Vagina (tissue), 2 donors: ENCODE results near the gene NR1I2. TPM values are rescaled to one million over a fixed set of nuclear protein-coding genes. Genes with fewer than 3 reads are reported as not detected.

Experiments
- DNase-seq, 2 donors: peaks; one replicate each; pipeline ENCODE4 v3.0.0-alpha.2; 2017; ENCODE audit errors: extremely low spot score in 2 of 2
- H3K27ac ChIP-seq: fragments of 200-600 bp; sonication (generic); one replicate; pipeline ENCODE4 v1.5.1; 2019
- H3K27me3 ChIP-seq: fragments of 200-600 bp; sonication (generic); one replicate; pipeline ENCODE4 v1.5.1; 2019
- H3K36me3 ChIP-seq, 2 donors: fragments of 200-600 bp; sonication (generic); one replicate each; pipeline ENCODE4 v1.5.1; 2017 to 2019
- H3K4me1 ChIP-seq: fragments of 200-600 bp; sonication (generic); one replicate; pipeline ENCODE4 v1.5.1; 2019
- H3K4me3 ChIP-seq, 2 donors: fragments of 200-600 bp; sonication (generic); 1 replicate in 1 of 2; 2 replicates in 1 of 2; pipeline ENCODE4 v1.5.1; 2016 to 2019
- H3K9me3 ChIP-seq: fragments of 200-600 bp; sonication (generic); one replicate; pipeline ENCODE4 v1.5.1; 2019
- POLR2A ChIP-seq, 2 donors: fragments of 450-650 bp; IDR thresholded peaks; one replicate each; pipeline ENCODE4 v1.6.1; 2017; ENCODE audit warnings: antibody characterized with exemption in 2 of 2, mild to moderate bottlenecking in 2 of 2, moderate library complexity in 2 of 2
- POLR2AphosphoS5 ChIP-seq, 2 donors: sonication (generic); formaldehyde crosslinking; IDR thresholded peaks; one replicate each; pipeline ENCODE4 v1.9.0; 2017; ENCODE audit warnings: antibody characterized with exemption in 2 of 2, mild to moderate bottlenecking in 2 of 2, low read depth in 1 of 2; ENCODE audit not compliant: insufficient read depth in 1 of 2
- intact Hi-C: fragments of 100-400 bp; cut with DNase I; formaldehyde crosslinking; loops from one replicate; pipeline ENCODE4 v1.15.1; 2023
- total RNA-seq: library from RNA; depleted of rRNA; stranded (reverse); fragments of >200 nt; gene quantifications from one replicate; pipeline ENCODE4 v1.2.3, GENCODE V29; 2016
- TF ChIP-seq, protein P1 (sequence below), 3 experiments: fragments of 450-650 bp in 2 of 3; fragments of 200-600 bp in 1 of 3; sonication (generic) in 1 of 3; IDR thresholded peaks; one replicate each; pipeline ENCODE4 v1.5.1; 2017 to 2019; ENCODE audit warnings: antibody characterized with exemption in 3 of 3, mild to moderate bottlenecking in 2 of 3, moderate library complexity in 2 of 3

The NR1I2 gene
- total RNA-seq, 1 donor from 2014 or later = not detected

DNA sequence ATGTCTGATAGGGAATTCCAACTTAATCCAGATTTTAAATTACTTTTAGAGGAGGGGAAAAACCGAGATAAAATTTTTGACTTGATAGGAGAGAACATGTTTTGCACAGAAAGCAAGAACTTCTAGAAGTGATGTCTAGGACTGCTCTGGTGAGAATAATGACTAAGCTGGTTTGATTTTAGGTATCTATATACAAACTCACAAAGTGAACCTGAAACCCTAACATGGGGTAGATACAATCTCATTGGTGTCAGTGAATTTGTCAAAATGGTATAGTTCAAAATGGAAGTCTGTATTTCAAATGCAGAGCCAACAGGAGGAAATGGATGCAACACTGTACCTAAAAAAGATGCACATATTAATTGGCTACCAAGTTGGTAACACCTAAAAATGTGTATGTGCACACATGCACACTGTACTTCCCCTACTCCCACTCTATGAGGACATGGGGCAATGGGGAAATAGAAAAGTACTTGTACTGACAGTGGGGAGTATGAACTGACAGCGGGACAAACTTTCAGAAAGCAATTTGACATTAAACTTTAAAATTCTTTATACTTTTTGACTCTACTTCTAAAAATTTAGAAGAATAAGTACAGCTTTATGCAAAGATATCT is 53.0 kb downstream of the NR1I2 start:
- Histone ChIP-seq H3K9me3 (no peaks in the 10 kb centered on the region), H3K27ac (no peak overlapping the region), H3K4me3 (no peak overlapping the region), H3K36me3 (no peaks in the 10 kb centered on the region), H3K27me3 (no peaks in the 10 kb centered on the region), H3K4me1 (no peaks in the 10 kb centered on the region)
- intact Hi-C loops = no loop called here
- TF ChIP-seq POLR2AphosphoS5 (IDR thresholded peaks at IDR 0.05; ENCODE audit: insufficient read depth in 1 of 2, low read depth in 1 of 2) = no peak
- no peak for TF ChIP-seq POLR2A (IDR thresholded peaks at IDR 0.05)
- TF ChIP-seq, protein P1, sequence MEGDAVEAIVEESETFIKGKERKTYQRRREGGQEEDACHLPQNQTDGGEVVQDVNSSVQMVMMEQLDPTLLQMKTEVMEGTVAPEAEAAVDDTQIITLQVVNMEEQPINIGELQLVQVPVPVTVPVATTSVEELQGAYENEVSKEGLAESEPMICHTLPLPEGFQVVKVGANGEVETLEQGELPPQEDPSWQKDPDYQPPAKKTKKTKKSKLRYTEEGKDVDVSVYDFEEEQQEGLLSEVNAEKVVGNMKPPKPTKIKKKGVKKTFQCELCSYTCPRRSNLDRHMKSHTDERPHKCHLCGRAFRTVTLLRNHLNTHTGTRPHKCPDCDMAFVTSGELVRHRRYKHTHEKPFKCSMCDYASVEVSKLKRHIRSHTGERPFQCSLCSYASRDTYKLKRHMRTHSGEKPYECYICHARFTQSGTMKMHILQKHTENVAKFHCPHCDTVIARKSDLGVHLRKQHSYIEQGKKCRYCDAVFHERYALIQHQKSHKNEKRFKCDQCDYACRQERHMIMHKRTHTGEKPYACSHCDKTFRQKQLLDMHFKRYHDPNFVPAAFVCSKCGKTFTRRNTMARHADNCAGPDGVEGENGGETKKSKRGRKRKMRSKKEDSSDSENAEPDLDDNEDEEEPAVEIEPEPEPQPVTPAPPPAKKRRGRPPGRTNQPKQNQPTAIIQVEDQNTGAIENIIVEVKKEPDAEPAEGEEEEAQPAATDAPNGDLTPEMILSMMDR (IDR thresholded peaks at IDR 0.05) = no peak
- DNase-seq = no peak

DNA sequence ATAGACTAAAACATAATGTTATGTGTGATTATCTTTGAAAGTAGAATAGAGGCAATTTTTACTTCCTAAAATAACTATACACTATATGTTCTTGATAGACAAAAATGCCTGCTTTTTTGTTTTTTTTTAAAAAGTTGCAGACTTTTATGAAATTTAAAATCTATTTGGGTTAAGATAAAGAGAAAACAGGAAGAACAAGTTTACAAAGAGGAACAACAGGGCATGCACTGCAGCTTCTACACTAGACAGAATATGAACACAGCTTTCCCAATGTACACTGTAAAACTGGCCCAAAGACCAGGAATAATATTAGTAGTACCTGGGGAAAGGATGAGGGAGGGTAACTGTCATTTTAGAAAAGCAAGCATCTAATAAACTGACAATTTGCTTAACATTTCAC is 53.7 kb downstream of the NR1I2 start:
- Histone ChIP-seq H3K27me3 (no peaks in the 10 kb centered on the region), H3K27ac (no peak overlapping the region), H3K9me3 (no peaks in the 10 kb centered on the region), H3K4me3 (no peak overlapping the region), H3K36me3 (no peaks in the 10 kb centered on the region), H3K4me1 (no peaks in the 10 kb centered on the region)
- no peak for TF ChIP-seq POLR2A (IDR thresholded peaks at IDR 0.05)
- TF ChIP-seq, protein P1 (IDR thresholded peaks at IDR 0.05) = no peak
- no peak for DNase-seq
- intact Hi-C loops = no loop called here

DNA sequence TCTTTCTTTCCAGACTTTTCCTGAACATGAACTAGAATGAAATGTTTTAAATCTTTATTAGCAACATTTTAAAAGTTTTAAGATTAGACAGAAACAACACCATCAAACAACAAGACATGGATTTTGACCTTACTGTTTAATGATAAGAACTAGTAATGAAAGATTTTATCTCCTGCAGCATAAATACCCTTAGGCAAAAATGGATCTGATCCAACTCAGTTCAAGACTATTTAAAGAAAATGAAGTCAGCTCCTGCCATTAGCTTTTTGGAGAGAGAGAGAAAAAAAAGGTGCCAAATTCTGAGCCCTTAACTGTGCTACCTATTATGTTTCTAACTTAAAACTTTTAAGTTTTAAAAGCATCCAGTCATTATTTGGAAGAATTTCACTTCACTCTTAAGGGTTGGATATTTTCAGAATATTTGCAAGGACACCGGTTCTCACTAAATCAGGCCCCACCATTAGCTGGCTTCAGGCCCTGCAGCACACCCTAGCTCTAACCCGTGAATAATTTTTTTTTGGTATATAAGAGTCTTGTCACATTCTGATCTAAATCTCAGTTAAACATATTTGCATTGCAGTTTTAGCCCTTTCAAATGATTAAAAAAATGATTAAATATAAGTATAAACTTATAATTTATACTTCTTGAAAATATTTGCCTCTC is 60.0 kb downstream of the NR1I2 start:
- H3K27ac ChIP-seq = no peak overlapping the region
- intact Hi-C loops = no loop called here
- peaks cover 11% of the 10 kb centered on the region for H3K4me1 ChIP-seq
- H3K36me3 ChIP-seq = no peaks in the 10 kb centered on the region
- no peaks in the 10 kb centered on the region for H3K27me3 ChIP-seq
- no peak for DNase-seq
- TF ChIP-seq, protein P1 (IDR thresholded peaks at IDR 0.05) = no peak
- TF ChIP-seq POLR2AphosphoS5 (IDR thresholded peaks at IDR 0.05; ENCODE audit: insufficient read depth in 1 of 2, low read depth in 1 of 2) (no peak), POLR2A (IDR thresholded peaks at IDR 0.05) (no peak)
- H3K4me3 ChIP-seq = no peak overlapping the region
- H3K9me3 ChIP-seq = no peaks in the 10 kb centered on the region

DNA sequence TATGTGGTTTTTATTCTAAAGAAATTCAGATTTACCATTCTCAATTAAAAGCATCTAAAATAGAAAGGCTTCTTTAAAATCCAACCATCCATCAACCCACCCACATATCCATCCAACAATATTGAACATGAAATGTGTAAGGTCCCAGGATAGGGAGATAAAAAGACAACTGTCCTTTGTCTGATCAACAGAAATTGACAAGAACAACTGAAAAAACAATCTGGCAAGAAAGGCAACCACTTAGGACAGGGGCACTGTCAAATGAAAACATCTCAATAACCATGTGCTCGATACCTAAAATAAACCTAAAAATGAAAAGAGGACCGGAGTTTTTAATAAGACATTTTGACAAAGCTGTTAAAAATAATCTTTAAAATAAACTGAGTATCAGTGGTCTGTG is 67.2 kb downstream of the NR1I2 start:
- no peaks in the 10 kb centered on the region for H3K27me3 ChIP-seq
- DNase-seq = no peak
- H3K4me3 ChIP-seq = no peak overlapping the region
- intact Hi-C loops = no loop called here
- no peaks in the 10 kb centered on the region for H3K9me3 ChIP-seq
- no peaks in the 10 kb centered on the region for H3K4me1 ChIP-seq
- no peak overlapping the region for H3K27ac ChIP-seq
- H3K36me3 ChIP-seq = no peaks in the 10 kb centered on the region
- TF ChIP-seq POLR2A (IDR thresholded peaks at IDR 0.05) = no peak
- TF ChIP-seq, protein P1 (IDR thresholded peaks at IDR 0.05) = no peak
- TF ChIP-seq POLR2AphosphoS5 (IDR thresholded peaks at IDR 0.05; ENCODE audit: insufficient read depth in 1 of 2, low read depth in 1 of 2) = no peak

DNA sequence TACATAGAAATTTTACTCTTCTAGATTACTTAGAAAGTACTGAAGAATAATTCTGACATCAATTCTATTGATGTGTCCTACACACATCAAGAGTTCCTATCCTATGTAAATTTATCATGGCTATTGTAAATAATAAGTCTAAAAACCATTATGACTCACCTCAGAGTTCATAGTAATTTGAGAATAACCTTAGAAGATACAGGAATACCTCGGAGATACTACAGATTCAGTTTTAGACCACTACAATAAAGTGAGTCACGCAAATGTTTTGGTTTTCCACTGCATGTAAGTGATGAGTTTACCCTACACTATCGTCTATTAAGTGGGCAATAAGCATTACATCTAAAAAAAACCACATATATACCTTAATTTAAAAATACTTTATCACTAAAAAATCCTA is 74.8 kb downstream of the NR1I2 start:
- Histone ChIP-seq H3K9me3 (no peaks in the 10 kb centered on the region), H3K27ac (no peak overlapping the region), H3K4me1 (no peaks in the 10 kb centered on the region), H3K36me3 (peaks cover 0 to 9% of the 10 kb centered on the region in 2 donors), H3K27me3 (no peaks in the 10 kb centered on the region), H3K4me3 (no peak overlapping the region)
- TF ChIP-seq, protein P1 (IDR thresholded peaks at IDR 0.05) = no peak
- intact Hi-C loops = no loop called here
- DNase-seq = no peak
